Raji (cell line): ENCODE results near the gene PNPLA2.

Experiments
- POLR2A ChIP-seq: IDR thresholded peaks from 2 replicates; pipeline ENCODE4 v1.6.1; 2011; ENCODE audit warnings: low read depth, low read length, control low read depth; ENCODE audit not compliant: insufficient read depth

Gene PNPLA2

GRCh38 chr11:801097-801780, 17.5 kb upstream of the PNPLA2 start:
- TF ChIP-seq POLR2A, result no peak

DNA sequence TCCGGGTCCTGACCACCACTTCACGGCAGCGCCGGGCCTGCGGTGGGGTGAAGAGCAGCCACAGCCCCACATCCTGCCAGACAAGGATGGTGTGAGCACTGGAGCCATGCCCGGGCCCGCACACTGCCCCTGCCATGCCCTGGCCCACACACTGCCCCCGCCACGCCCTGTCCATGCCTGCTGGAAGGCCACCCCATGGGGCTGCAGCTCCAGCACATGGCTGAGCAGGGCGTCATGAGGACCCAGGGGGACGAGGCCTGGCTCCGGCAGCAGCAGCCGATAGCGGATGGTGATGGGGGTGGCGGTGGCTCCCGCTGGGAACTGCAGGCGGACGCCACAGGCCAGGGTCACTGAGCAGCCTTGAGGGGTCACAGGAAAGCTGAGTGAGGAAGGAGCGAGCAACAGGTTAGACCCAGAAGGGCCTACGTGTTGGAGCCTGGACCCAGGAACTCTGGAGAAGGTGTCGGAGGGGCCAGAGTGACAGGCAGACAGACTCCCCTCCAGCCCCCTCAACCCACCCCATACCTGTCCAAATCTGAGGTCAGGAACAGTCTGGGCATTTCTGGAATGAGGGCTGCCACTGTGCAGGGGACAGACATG, 16.6 kb upstream of the PNPLA2 start:
- TF ChIP-seq POLR2A, result no peak

GRCh38 chr11:802693-803466, 15.8 kb upstream of the PNPLA2 start:
- TF ChIP-seq POLR2A, result no peak

- TF ChIP-seq POLR2A, result no peak
Measured at GRCh38 chr11:803467-803742, 15.3 kb upstream of the PNPLA2 start.

DNA sequence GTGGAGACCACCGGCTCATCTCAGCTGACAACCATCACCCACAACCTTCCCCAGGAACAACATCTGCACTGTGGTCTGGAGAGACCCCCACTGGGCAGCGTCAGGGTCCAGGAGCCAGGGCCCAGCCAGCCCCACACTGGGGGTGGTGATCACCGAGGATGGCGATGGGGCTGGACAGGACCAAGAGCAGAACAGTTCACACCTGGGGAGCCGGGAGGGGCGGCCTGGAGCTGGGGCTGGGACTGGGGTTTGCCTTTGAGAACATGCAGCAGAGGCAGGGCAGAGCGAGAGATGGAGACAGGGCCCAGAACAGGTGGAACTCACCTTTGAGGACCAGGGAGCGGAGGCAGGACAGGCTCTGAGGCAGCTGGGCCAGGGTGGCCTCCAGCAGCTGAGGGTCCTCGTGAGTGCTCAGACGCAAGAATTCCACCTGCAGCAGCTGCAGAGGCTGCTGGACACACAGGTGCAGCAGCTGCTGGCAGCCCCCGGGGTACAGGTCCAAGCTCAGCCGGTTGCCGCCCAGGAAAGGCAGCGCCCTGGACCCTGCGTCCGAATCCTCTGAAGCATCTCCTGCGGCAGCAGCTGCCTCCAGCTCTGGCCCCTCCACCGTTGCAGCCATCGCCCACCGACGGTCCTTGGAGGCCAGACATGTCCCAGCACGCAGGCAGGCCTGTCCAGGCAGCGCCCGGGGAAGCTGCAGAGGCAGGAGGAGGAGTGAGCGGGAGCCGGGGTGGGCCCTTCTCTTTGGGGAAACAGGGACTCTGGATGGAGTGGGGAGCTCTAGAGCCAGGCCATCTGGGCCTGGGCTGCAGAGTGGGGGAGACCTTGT, 14.7 kb upstream of the PNPLA2 start:
- TF ChIP-seq POLR2A, result no peak

- TF ChIP-seq POLR2A, result no peak; the same call in 1 of the 2 replicates
Measured at GRCh38 chr11:804599-804964, 14.1 kb upstream of the PNPLA2 start.

DNA sequence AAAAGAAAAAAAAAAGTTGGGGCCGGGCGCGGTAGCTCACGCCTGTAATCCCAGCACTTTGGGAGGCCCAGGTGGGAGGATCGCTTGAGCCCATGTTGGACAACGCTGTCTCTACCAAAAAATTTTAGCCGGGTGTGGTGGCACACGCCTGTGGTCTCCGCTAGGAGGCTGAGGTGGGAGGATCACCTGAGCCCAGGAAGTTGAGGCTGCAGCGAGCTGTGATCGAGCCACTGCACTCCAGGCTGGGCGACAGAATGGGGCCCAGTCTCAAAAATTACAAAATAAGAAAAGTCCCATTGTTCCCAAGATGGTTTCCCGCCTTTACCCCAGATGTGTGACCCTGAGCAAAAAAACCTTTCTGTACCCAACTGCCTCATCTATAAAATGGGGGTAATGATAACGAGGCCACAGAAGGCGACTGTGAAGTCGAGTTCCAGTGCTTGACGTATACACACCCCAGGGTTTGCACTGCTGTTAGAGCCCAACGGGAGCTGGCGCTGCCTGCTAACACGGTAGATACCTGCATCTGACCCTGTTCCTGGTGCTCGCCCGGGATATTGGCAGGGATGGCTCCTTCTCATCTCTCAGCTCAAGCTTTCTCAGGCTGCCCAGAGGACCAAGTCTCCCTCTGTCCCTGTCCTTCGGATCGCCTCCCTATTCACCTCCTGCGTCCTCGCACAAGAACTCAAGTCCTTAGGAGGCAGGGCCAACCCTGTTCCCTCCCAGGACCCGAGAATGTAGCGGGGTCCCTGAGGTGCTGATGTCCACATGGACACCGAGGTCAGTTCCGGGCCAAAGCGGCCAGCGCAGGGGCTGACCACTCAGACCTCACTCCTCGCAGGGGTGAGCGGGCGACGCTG, 10.1 kb upstream of the PNPLA2 start:
- TF ChIP-seq POLR2A, result no peak

- peak; percentile 76 for TF ChIP-seq POLR2A
Measured at GRCh38 chr11:809287-810039, 9.3 kb upstream of the PNPLA2 start, which contains the start of gene RPLP2. RPLP2 (plus strand) TSS chr11:809967; CDS start chr11:810235, 268 bp downstream.

DNA sequence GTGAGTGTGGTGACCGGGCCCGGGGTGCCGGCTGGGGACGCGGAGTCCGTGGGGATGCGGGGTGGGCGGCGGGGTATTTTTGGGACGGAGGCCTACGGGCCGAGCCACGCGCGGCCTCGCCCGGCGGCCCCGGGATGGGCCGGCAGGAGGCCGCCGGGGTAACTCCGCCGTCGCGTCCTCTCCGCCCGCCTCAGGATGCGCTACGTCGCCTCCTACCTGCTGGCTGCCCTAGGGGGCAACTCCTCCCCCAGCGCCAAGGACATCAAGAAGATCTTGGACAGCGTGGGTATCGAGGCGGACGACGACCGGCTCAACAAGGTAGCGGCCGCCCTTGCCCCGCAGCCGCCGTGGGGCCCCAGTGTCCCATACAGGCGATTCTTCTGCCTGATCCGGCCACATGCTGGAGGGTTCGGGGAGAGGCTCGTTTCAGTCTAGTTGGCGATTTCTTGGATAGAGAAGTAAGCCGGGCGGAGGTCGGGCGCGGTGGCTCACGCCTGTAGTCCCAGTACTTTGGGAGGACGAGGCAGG, 8.6 kb upstream of the PNPLA2 start:
- no peak for TF ChIP-seq POLR2A

- TF ChIP-seq POLR2A, result no peak
Measured at GRCh38 chr11:811446-812245, 7.1 kb upstream of the PNPLA2 start.

DNA sequence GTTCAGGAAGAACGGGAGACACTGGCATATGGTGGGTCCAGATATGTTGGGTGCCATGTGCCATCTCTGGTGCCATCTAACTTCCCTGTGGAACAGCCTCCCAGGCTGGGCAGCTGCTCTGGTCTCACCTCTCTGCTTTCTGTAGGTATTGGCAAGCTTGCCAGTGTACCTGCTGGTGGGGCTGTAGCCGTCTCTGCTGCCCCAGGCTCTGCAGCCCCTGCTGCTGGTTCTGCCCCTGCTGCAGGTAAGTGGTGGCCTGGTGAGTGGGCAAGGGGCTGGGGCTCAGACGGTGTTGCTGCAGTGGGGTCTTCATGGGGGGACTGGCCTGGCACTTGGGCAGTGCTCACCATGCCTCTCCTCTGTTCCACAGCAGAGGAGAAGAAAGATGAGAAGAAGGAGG, 6.3 kb upstream of the PNPLA2 start:
- no peak for TF ChIP-seq POLR2A

DNA sequence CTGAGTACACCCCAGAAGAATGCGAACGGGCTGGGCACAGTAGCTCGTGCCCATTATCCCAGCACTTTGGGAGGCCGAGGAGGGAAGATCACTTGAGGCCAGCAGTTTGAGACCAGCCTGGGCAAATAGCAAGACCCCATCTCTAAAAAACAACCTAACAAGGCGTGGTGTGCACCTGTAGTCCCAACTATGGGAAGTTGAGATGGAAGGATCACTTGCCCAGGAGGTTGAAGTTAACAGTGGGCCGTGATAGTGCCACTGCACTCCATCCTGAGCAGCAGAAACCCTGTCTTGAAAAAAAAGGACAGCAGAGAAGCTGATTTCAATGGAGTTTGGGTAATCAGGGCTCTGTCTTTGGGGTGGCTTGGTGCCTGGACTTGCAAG, 5.7 kb upstream of the PNPLA2 start:
- no peak for TF ChIP-seq POLR2A
